Activated T-cell treated with anti-CD3 and anti-CD28 coated beads, Interleukin-2, amount 50 U/mL, for 4 hours (primary cell): ENCODE data around the gene FYTTD1. TPM values are rescaled to one million over a fixed set of nuclear protein-coding genes. Genes with fewer than 3 reads are reported as not detected.
A peak's percentile ranks its signal among the peaks of the same experiment; 100 is the strongest.
"Not testable (repeated sequence)": the region's sequence is repeated elsewhere in the genome, so short reads cannot be mapped to it uniquely, and the experiment has no call there.

Experiments used
- ATAC-seq, 2 donors: fragments of 200-7000 bp; cut with Tn5 transposase; one replicate each; pipeline ENCODE4 v1.10.0; 2021
- DNase-seq: peaks from one replicate; pipeline ENCODE4 v3.0.0-alpha.2; 2020
- H3K27me3 Mint-ChIP-seq: one replicate; pipeline ENCODE4 v1.8.0; 2021; ENCODE audit warnings: low read depth, mixed read lengths
- H3K36me3 Mint-ChIP-seq: one replicate; pipeline ENCODE4 v1.8.0; 2022; ENCODE audit warnings: mixed read lengths; ENCODE audit not compliant: insufficient read depth
- H3K4me1 Mint-ChIP-seq: one replicate; pipeline ENCODE4 v1.8.0; 2021; ENCODE audit warnings: low read depth, mixed read lengths
- H3K4me3 Mint-ChIP-seq: one replicate; pipeline ENCODE4 v1.8.0; 2021; ENCODE audit warnings: mild to moderate bottlenecking, moderate library complexity, mixed read lengths
- H3K9me3 Mint-ChIP-seq: one replicate; pipeline ENCODE4 v1.8.0; 2021; ENCODE audit warnings: mixed read lengths
- total RNA-seq, 3 donors: library from RNA; stranded (reverse); gene quantifications; one replicate each; pipeline ENCODE4 v1.2.1, GENCODE V29; 2021

FYTTD1 gene, protein sequence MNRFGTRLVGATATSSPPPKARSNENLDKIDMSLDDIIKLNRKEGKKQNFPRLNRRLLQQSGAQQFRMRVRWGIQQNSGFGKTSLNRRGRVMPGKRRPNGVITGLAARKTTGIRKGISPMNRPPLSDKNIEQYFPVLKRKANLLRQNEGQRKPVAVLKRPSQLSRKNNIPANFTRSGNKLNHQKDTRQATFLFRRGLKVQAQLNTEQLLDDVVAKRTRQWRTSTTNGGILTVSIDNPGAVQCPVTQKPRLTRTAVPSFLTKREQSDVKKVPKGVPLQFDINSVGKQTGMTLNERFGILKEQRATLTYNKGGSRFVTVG
- 10 to 100 TPM; 40.8 to 46.5 (median 43.3) TPM for total RNA-seq

DNA sequence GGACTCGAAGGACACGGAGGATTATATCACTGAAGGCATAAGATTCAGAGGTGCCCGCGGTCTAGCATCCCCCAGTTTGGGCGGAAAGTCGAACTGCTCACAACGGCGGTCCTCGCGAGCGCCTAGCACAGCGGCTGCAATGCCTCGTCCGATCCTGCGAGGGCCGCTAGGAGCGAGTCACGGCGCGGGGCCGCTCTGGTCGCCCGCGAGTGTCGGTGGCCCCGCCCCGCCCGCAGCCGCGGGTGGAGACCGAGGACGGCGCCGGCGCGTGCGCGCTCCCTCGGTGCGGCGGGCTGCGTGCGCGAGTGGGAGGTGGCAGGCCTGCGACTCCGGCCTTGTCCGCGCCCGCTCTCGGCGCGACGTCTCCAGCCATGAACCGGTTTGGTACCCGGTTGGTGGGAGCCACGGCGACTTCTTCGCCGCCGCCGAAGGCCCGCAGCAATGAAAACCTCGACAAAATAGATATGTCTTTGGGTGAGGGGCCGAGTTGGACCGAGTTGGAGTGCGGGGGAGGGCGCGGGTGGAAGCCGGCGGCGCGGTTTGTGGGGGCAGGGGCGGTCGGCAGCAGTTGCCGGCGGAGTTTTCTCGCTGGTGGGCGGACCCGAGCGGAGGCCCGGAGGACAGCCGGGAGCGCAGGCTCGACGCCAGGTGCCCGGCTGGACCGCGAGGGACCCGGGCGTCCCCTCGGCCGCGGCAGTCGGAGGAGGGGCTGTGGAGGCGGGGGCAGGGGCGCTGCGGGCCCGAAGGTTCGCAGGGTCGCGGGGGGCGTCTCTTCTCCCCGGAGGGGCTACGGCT, at the start of gene FYTTD1:
FYTTD1 (plus strand) TSS at position 283 of the 795 bp plus-strand sequence; CDS start at position 372, 89 bp downstream.
- Mint-ChIP-seq H3K36me3 (no peaks in the 10 kb centered on the region), H3K4me3 (peak within 1 kb of the TSS; percentile 92), H3K4me1 (peaks cover 42% of the 10 kb centered on the region), H3K9me3 (no peaks in the 10 kb centered on the region), H3K27me3 (no peaks in the 10 kb centered on the region)
- peak; percentile 88 for ATAC-seq
- DNase-seq: peak; percentile 84

DNA sequence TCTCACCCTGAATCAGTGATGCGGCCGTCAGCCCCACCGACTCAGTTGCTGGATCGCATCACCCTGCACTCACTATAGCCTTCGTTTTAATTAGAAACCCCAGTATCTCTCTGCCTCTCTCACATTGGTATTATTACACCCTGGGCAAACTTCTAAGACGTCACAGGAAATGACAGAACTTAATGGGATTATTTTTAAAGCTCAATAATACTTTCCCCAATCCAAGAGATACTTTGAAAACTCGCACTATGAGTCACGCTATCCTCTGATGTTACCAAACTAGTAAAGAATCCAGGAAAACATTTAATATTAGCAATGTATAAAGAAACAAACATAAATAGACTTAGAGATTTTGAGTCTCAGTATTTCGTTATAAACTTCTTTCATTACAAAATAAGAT, 49.6 kb upstream of the FYTTD1 start:
- Mint-ChIP-seq H3K36me3 (peaks cover 57% of the 10 kb centered on the region), H3K4me1 (no peaks in the 10 kb centered on the region), H3K27me3 (no peaks in the 10 kb centered on the region), H3K9me3 (no peaks in the 10 kb centered on the region), H3K4me3 (no peak overlapping the region)
- DNase-seq (no peak), ATAC-seq (no peak)

DNA sequence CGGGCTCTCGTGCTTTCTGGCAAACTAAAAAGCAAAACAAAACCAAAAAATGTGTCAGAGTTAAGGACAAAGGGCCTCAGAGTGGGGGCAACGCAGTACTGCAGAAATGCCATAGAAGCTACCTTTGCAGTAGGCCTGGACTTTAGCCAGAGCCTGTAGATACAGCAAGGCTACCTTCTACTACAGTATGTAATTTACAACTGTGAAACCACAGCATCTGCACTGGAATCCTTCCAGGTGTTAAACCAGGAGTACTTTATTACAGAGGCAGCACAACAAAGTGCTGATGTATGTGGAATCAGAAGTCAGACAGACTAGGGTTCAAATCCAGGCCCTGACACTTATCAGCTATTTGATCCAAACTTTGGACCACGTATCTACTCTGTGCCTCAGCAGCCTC, 47.8 kb upstream of the FYTTD1 start:
- no peaks in the 10 kb centered on the region for H3K9me3 Mint-ChIP-seq
- ATAC-seq: no peak
- H3K4me3 Mint-ChIP-seq: no peak overlapping the region
- no peaks in the 10 kb centered on the region for H3K4me1 Mint-ChIP-seq
- no peaks in the 10 kb centered on the region for H3K27me3 Mint-ChIP-seq
- DNase-seq: no peak
- H3K36me3 Mint-ChIP-seq: peaks cover 51% of the 10 kb centered on the region

DNA sequence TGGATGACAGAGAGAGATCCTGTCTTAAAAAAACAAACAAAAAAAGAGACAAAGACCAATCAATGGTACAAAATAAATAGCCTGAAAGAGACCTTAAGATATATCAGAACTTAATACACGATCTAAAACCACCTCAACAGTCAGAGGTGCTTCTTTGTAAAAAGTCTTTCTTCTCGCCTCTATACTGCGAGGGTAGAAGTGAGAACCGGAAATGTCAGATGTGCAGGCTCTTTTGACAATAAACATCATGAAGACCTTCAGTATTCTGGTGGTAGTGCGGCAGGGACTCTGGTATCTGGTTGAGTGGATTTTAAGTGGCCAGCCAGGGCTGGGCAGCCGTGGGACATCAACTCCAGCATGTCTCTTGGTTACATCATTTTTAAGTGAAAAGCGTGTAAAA, 43.0 kb upstream of the FYTTD1 start:
- H3K27me3 Mint-ChIP-seq: no peaks in the 10 kb centered on the region
- DNase-seq (no peak), ATAC-seq (no peak)
- peaks cover 4% of the 10 kb centered on the region for H3K4me1 Mint-ChIP-seq
- peak overlapping the region; percentile 33 for H3K4me3 Mint-ChIP-seq
- no peaks in the 10 kb centered on the region for H3K9me3 Mint-ChIP-seq
- H3K36me3 Mint-ChIP-seq: peaks cover 16% of the 10 kb centered on the region

DNA sequence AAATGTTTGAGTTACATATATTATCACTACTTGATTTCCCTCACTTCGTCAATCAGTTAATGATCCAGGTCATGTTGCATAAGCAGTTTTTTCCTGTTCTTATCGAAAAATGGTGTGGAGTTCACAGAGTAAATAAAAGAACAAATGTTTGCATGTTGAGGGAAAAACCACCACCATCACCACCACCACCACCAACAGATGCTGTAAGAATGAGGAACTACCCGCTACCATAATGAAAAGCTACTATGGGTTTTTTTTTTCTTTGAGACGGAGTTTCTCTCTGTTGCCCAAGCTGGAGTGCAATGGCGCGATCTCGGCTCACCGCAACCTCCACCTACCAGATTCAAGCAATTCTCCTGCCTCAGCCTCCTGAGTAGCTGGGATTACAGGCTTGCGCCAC, 40.5 kb upstream of the FYTTD1 start:
- Mint-ChIP-seq H3K9me3 (no peaks in the 10 kb centered on the region), H3K36me3 (peaks cover 13% of the 10 kb centered on the region), H3K4me3 (no peak overlapping the region), H3K27me3 (no peaks in the 10 kb centered on the region), H3K4me1 (peaks cover 23% of the 10 kb centered on the region)
- no peak for DNase-seq
- no peak for ATAC-seq

DNA sequence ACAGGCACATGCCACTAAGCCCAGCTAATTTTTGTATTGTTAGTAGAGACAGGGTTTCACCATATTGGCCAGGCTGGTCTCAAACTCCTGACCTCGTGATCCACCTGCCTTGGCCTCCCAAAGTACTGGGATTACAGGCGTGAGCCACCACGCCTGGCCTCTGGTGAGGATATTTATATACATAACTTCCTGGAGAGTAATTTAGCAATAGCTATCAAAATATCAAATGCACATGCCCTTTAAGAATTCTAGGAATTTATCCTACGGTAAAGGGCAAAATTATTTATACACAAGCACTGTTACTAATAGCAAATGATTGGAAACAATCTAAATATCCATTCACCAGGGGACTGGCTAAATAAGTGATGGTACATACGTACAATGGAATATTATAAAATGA, 38.7 kb upstream of the FYTTD1 start:
- Mint-ChIP-seq H3K36me3 (peaks cover 16% of the 10 kb centered on the region), H3K4me1 (peaks cover 24% of the 10 kb centered on the region)
- not testable (repeated sequence) for H3K4me3 Mint-ChIP-seq, H3K9me3 Mint-ChIP-seq, ATAC-seq, DNase-seq, H3K27me3 Mint-ChIP-seq

DNA sequence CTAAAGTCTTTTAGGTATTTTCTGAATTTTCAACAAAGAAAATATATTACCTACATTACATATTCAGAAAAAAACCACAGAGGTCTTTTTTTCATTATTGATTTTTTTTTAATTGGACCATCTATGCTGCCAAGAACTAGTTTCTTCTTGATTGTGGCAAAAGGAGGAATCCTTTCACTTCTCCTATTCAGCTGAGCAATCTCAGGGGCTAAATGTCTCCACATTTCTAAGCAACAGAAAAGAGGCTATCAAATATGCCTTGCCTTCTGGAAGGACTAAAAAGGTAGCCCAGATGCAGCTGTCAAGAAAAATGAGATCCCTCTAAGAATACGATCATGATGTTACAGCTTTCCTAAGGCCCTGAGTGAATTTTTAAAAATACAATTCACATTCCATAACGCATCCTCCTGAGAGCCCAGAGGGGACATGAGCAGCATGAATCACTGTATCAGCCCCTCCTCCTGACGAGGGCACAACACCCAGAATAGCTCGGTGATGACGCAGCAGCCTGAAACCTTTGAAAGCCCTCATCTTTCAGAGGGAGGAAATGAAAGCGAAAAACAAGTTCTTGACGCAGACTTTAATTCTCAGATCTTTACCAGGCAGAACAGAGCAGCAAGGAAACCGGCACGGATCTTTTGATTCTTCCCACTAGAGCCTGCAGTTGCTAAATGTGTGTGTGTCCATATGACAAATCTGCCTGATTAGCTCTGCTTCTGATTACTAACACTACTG, 37.5 kb upstream of the FYTTD1 start:
- no peaks in the 10 kb centered on the region for H3K9me3 Mint-ChIP-seq
- H3K4me1 Mint-ChIP-seq: peaks cover 24% of the 10 kb centered on the region
- ATAC-seq (peak; percentile 98 to 99), DNase-seq (peak; percentile 79)
- no peaks in the 10 kb centered on the region for H3K27me3 Mint-ChIP-seq
- peaks cover 23% of the 10 kb centered on the region for H3K36me3 Mint-ChIP-seq
- peak overlapping the region; percentile 67 for H3K4me3 Mint-ChIP-seq

DNA sequence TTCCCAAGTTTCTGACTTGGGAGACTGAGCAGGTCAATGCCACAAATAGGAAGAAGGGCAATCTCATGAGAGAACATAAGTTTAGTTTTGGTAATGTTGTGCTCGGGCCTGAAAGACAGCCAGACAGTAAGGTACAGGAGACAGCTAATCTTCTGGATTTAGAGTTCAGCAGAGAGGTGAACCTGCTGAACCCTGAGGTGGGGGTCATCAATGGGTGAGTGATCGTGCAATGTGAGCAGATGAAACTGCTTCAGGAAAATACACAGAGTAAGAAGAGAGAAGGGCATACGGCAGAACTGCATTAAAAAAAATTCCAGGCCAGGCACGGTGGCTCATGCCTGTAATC, 36.2 kb upstream of the FYTTD1 start:
- peak overlapping the region; percentile 67 for H3K4me3 Mint-ChIP-seq
- no peak for DNase-seq
- H3K36me3 Mint-ChIP-seq: peaks cover 31% of the 10 kb centered on the region
- no peak for ATAC-seq
- no peaks in the 10 kb centered on the region for H3K9me3 Mint-ChIP-seq
- peaks cover 24% of the 10 kb centered on the region for H3K4me1 Mint-ChIP-seq
- H3K27me3 Mint-ChIP-seq: no peaks in the 10 kb centered on the region

DNA sequence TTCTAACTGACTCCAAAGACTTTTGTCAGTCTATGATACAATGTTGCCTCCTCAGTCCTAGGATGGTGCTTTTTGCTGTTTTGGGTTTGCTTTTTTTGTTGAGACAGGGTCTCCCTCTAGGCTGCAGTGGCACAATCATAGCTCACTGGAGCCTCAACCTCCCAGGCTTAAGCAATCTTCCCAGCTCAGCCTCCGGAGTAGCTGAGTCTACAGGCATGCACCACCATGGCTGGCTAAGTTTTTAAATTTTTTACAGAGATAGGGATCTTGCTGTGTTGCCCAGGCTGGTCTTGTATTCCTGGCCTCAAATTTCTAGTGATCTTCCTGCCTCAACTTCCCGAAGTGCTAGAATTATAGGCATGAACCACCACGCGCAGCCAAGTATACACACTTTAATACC, 35.4 kb upstream of the FYTTD1 start:
- DNase-seq (no peak), ATAC-seq (no peak)
- Mint-ChIP-seq H3K9me3 (no peaks in the 10 kb centered on the region), H3K36me3 (peaks cover 31% of the 10 kb centered on the region), H3K4me3 (no peak overlapping the region), H3K27me3 (no peaks in the 10 kb centered on the region), H3K4me1 (peaks cover 24% of the 10 kb centered on the region)

DNA sequence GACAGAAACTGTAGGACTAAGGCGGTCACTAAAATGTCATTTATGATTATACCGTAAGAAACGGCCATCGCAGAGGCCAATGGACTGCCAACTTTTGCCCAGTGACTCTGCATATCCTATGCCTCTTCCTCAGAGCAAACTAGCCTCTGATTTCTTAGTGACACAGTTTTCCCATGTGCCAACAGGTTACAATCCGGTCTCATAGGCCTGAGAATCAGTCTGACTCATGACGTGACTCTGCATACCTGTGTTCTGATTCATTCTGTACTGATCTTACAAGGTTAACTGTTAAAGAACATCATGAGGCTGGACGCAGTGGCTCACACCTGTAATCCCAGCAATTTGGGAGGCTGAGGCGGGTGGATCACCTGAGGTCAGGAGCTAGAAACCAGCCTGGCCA, 30.8 kb upstream of the FYTTD1 start:
- no peaks in the 10 kb centered on the region for H3K27me3 Mint-ChIP-seq
- H3K9me3 Mint-ChIP-seq: no peaks in the 10 kb centered on the region
- peaks cover 4% of the 10 kb centered on the region for H3K4me1 Mint-ChIP-seq
- DNase-seq: no peak
- H3K36me3 Mint-ChIP-seq: peaks cover 38% of the 10 kb centered on the region
- H3K4me3 Mint-ChIP-seq: no peak overlapping the region
- no peak for ATAC-seq

DNA sequence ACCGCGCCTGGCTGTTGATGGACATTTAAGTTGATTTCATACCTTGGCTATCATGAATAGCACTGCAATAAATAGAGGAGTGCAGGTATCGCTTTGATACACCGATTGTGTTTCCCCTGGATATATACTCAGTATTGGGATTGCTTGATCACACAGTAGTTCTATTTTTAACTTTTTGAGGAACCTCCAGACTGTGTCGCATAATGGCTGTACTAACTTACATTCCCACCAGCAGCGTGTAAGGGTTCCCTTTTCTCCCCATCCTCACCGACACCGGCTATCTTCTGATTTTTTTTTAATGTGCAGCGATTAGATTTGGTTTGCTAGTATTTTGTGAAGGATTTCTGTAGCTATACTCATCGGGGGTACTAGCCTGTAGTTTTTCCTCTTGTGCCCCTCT, 29.0 kb upstream of the FYTTD1 start:
- Mint-ChIP-seq H3K4me1 (peaks cover 4% of the 10 kb centered on the region), H3K27me3 (no peaks in the 10 kb centered on the region), H3K4me3 (no peak overlapping the region), H3K9me3 (no peaks in the 10 kb centered on the region), H3K36me3 (peaks cover 30% of the 10 kb centered on the region)
- DNase-seq: no peak
- ATAC-seq: no peak

DNA sequence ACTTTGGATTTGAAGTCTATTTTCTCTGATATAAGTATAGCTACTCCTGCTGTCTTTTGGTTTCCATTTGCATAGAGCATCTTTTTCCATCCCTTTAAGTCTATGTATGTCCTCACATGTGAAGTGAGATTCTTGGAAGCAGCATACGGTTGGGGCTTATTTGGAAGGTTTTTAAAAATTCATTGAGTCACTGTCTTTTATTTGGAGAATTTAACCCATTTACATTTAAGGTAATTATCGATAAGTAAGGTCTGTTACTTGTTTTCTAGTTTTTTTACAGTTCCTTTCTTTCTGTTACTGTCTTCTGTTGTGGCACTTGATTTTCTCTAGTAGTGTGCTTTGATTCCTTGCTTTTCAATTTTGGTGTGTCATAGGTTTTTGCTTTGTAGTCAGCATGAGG, 26.9 kb upstream of the FYTTD1 start:
- no peaks in the 10 kb centered on the region for H3K9me3 Mint-ChIP-seq

DNA sequence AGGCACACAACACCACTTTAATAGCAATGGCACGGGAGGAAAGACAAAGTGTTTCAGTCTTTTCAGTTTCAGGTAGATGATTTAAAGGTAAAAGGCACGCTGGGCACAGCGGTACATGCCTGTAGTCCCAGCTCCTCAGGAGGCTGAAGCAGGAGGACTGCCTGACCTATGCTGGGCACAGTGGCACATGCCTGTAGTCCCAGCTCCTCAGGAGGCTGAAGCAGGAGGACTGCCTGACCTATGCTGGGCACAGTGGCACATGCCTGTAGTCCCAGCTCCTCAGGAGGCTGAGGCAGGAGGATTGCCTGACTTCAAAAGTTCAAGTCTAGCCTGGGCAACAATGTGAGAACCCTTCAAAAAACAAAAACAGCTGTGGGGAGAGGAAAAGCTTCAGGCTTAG, 21.8 kb upstream of the FYTTD1 start:
- not testable (repeated sequence) for H3K27me3 Mint-ChIP-seq, H3K4me3 Mint-ChIP-seq, ATAC-seq, H3K9me3 Mint-ChIP-seq, DNase-seq
- Mint-ChIP-seq H3K4me1 (peaks cover 20% of the 10 kb centered on the region), H3K36me3 (peaks cover 13% of the 10 kb centered on the region)

More for the DNA sequence above, 26.9 kb upstream of the FYTTD1 start:
- Mint-ChIP-seq H3K4me3 (no peak overlapping the region), H3K27me3 (no peaks in the 10 kb centered on the region), H3K4me1 (peaks cover 4% of the 10 kb centered on the region), H3K36me3 (peaks cover 16% of the 10 kb centered on the region)
- ATAC-seq: no peak
- no peak for DNase-seq

DNA sequence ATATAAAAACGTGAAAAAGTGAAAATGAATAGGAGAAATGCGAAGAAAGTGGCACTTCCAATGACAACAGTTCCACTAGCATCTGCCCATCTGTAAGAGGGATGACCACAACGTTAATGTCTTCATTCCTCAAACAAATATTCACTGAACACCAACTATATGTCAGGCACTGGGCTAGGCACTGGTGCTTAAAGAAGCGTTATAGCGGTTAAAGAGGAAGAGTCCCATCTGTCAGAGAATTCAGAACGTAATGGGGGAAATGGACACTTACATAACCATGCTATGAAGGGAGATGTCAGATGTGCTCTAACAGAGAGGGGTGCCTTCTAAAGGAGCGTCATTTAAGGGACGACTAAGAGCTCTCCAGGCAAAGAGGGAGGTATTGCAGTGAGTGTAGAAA, 21.2 kb upstream of the FYTTD1 start:
- ATAC-seq (no peak), DNase-seq (no peak)
- Mint-ChIP-seq H3K4me1 (peaks cover 24% of the 10 kb centered on the region), H3K36me3 (peaks cover 13% of the 10 kb centered on the region), H3K9me3 (no peaks in the 10 kb centered on the region), H3K4me3 (no peak overlapping the region), H3K27me3 (no peaks in the 10 kb centered on the region)
